Measurements from ENCODE around the gene MTG2.

Gene MTG2, protein sequence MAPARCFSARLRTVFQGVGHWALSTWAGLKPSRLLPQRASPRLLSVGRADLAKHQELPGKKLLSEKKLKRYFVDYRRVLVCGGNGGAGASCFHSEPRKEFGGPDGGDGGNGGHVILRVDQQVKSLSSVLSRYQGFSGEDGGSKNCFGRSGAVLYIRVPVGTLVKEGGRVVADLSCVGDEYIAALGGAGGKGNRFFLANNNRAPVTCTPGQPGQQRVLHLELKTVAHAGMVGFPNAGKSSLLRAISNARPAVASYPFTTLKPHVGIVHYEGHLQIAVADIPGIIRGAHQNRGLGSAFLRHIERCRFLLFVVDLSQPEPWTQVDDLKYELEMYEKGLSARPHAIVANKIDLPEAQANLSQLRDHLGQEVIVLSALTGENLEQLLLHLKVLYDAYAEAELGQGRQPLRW

DNA sequence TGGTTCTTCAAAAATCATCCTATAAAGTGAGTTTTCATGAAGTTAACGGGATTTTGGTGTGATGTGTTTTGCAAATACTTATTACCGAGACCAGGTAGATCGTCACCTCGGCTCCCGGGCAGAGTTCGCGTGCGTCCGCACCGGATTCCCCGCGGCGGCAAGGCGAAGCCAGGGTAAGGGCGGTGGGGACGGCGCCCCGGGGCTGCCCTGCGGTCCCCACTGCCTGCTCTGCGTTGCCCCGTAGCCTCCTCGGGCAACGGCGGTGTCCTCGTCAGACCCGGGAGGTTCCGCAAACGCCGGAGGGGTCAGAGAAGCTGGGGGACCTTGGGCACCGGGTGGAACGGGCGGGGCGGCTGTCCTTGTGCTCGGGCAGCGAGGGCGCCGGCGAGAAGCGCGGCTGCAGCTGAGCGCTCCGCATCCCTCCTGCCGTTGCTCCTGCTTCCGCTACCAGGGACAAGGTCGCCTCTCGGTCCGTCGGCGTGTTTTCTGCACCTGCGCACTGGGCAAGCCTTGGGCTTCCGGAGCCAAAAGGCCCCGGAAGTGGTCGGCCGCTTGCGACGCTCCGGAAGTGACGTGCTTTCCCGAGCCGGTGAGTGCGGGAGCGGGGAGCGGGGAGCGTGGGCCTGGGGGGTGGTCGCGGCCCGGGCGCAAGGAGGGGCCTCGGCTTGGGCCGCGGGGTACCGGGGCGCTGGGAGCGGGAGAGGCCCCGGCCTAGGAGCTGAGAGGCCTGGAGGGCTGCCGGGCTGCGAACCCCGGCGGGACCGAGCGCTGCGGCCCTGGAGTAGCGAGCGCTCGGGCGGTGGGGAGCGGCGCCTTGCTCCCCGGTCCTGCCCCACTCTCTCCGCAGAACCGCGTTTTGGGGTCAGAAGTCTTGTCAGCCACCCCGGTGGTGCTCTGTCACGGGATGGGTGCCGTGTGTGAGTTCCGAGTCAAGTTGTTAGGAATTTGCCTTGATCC is at the start of gene MTG2:
MTG2 (plus strand) TSS at position 560 of the 957 bp plus-strand sequence. CDS start 10,393 bp downstream, outside the sequence.
- DNase-seq = peak; percentile 97

DNA sequence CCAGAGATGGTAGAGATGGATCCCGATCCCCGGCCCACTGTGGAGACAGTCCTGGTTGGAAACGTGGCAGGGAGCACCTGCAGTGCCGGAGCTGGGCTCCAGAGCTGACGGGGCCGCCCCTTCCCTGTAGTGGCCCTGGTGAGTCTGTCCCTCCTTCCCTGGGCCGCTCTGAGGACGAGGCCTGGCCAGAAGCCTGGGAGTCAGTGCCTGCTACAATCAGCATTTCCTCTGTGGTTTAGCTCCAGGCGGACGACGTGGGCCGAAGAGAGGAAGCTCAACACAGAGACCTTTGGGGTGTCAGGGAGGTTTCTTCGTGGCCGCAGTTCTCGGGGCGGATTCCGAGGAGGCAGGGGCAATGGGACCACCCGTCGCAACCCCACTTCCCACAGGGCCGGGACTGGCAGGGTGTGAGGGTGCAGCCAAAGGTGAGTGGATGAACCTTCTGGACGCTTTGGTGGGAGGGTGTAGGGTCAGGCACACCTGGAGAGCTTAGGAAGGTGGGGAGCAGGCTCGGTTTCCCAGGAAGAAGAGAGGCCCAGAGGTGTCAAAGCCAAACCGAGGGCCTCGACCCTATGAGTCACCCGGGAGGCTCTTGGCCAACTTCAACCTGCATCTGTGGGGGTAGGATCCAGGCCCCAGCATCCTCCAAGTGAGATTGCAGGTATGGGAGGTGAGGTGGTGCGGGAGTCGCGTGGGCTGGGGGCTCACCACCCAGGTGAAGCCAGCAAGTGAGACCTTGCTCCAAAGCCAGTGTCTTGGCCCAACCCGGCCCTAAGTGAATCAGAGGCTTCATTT is 49.6 kb upstream of the MTG2 start:
- DNase-seq = no peak

DNA sequence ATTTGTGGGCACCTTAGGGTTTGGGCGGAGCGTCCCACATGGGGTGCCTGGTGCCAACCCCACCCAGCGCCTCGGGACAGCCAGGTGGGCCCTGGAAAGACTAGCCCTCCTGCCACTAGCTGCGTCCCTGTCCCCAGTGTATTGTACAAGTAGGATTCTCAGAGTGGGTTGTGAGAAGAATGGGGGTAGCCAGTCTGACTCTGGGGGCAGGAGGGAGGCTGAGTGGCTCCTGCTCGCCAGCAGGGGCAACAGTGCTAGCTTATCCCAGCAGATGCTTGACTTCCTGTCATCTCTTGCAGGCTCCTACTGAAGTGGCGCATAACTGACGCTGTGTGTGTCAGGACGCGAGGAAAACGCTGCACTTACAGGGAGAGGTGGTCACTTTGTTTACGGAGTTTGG is 49.0 kb upstream of the MTG2 start:
- DNase-seq = no peak

DNA sequence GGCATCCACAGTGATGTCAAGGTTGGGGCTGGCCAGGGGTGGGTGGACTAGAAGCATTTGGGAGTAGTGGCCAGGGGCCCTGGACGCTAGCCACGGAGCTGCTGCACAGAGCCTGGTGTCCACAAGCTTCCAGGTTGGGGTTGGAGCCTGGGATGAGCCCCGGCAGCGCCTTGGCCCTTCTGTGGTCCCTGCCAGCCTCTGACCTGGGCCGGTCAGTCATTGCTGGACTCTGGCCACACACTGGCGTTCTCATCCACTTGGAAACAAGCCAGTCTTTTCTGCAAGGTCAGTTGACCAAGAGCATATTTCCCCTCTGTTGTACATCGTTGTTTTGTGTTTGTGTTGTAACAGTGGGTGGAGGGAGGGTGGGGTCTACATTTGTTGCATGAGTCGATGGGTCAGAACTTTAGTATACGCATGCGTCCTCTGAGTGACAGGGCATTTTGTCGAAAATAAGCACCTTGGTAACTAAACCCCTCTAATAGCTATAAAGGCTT is 48.0 kb upstream of the MTG2 start:
- no peak for DNase-seq

DNA sequence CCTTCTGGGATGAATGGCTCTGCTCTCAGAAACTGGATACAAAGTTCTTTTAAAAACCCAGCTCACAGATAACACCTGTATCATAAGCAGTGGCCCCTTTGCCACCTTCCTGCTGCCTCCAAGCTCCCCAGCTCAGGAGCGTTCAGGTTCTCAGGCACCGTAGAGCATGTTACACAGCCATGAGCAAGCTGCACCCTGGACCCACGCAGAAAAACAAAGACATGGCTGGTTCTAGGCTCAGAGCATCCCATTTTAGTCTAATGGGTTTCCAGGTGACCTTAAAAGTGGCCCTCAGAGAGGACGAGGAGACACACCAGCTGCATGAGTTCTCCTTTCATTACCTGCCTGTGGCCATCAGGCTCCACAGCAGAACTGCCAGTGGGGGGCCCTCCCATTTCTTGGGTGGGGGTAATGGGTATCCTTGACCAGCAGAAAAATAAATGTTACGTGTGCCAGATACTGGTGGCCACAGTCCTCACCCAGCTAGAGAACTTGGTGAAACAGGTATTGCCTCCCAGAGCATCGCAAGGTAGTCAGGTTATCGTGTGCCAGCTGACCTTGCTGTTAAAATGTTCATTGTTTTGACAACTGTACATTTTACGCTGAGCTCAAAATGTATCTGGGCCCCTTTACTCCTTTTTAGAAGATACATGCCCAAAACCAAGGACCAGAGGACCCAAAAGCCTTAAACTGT is 47.1 kb upstream of the MTG2 start:
- no peak for DNase-seq

DNA sequence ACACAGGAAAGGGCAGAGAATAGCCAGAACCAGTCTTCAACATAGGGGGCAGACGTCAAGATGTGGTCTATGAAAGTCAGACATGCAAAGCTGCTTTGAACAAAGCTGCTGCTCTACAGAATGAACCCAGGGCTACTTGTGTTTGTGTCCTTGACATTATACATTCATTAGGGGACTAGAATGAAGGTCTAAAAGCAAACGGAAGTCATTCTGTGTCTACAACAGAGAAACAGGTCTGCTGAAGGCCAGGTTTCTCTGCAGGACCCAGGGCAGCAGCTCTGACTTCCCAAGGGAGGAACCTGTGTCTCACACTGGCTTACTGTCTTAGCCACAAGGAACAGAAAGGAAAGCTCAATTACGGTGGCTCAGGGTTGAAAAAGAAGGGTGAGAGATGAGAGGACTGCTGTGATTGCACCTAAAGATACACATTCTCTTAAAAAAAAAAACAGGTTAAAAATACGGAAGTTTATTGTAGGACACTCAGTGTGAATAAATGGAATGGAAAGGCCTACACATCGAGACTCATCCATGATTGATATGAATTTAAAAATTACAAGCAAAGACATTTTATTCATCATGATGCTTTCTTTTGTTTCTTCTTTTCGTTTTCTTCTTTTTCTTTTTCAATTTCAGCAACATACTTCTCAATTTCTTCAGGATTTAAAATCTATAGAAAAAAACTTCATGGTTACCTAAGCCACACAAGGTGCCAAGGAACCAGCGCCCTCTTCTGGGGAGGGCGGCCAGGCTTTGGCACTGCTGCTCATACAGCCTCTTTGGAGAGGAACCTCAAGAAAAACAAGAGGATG is 46.3 kb upstream of the MTG2 start:
- DNase-seq = peak; percentile 80

DNA sequence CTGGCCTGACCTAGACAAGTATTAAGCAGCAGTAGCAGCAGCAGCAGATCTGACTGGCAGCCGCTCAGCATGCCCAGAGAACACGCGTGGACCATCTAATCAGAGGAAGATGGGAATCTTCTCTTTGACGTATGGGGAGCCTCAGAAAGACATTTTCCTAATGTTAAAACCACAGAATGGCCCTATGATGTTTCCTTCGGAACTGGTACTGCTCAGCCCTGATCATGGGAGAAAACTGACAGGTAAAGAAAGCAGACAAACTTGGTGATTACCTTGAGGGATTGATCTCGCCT is 45.8 kb upstream of the MTG2 start:
- no peak for DNase-seq

DNA sequence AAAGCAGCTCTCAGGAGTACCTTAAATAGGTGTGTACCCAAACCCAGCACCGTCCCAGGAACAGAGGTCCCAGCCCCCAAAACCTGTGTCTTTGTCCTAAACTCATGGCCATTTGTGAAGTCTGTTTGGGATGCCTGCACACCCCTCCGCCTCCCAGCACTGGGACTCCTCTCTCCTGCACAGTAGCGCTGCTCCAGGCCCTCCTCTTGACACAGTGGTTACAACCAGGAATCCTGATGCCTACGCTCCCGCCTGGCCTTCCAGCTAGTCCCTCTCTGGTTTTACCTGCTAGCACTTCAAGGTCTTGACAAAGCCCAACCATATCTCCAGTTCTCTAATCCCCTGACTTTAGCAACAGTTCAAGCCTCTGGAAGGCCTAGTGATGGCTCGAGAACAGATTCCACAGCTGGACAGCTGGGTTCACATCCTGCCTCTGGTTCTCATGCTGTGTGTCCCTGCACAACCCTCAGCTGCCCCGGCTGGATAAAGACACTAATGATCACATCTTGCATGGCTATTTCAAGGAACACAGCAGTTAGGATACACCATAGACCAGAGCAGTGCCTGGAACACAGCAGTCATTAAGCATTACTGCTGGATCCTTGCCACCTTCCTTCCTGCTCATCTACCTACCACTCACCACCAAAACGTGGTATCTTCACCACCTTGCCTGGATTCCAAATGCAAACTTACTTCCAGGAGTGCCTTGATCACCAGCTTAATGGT is 45.2 kb upstream of the MTG2 start:
- no peak for DNase-seq

DNA sequence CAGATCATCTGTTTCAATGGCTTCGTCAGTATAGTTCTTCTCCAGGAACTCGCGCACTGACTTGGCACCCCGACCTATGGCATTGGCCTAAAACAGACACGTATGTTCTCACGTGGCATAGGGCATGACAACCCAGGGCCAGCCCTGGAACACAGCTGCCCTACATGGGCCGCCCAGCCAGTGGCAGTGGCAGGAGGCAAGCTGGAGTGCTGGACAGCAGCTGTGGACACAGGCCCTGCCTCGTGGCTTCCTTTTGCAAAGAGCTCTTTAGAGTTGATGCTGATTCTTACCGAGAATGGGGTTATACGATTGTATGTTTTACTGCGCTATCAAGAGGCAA is 44.7 kb upstream of the MTG2 start:
- DNase-seq = no peak

DNA sequence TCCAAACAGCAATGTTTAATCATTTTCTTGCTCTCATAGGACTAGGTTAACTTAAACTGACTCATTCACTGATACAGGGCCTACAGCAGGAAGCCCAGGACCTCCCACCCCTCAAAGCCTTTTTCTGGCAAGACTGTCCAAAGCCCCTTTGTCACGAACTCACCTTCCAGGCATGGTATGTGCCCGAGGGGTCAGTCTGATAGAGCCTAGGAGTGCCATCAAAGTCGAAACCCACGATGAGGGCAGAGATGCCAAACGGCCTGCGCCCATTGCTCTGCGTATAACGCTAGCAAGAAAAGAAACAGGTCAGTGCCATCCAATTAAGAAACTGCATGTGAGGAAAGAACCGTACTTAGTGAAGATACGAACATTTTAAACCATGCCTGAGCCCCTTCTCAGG is 43.9 kb upstream of the MTG2 start:
- DNase-seq = no peak

DNA sequence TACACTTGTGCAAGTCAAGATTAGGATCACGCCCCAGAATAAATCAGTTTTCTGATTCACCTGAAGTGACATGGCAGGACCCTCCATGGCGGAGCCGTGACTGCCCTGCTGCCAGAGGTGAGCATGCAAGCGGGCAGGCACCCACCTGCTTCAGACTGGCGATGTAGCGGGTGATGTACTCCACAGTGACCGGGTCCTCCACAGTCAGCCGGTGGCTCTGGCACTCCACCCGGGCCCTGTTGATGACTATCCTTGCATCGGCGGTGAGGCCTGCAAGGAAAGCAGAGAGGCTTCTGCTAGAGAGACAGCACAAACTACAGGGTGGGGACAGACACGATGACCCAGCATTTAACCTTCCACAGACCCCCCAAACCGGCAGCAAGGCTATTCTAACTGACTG is 43.2 kb upstream of the MTG2 start:
- DNase-seq = no peak

DNA sequence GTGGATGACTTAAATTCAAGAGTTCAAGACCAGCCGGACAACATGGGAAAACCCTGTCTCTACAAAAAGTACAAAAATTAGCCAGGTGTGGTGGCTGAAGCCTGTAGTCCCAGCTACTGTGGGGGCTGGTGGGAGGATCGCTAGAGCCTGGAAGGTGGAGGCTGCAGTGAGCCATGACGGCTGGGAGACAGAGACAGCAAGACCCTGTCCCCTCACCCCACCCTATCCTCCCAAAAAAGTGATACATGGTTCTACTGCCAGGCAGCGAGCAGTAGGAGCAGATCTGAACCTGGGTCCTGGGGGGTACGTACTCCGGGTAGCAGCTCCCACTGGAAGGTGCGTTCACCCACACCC is 41.8 kb upstream of the MTG2 start:
- no peak for DNase-seq

DNA sequence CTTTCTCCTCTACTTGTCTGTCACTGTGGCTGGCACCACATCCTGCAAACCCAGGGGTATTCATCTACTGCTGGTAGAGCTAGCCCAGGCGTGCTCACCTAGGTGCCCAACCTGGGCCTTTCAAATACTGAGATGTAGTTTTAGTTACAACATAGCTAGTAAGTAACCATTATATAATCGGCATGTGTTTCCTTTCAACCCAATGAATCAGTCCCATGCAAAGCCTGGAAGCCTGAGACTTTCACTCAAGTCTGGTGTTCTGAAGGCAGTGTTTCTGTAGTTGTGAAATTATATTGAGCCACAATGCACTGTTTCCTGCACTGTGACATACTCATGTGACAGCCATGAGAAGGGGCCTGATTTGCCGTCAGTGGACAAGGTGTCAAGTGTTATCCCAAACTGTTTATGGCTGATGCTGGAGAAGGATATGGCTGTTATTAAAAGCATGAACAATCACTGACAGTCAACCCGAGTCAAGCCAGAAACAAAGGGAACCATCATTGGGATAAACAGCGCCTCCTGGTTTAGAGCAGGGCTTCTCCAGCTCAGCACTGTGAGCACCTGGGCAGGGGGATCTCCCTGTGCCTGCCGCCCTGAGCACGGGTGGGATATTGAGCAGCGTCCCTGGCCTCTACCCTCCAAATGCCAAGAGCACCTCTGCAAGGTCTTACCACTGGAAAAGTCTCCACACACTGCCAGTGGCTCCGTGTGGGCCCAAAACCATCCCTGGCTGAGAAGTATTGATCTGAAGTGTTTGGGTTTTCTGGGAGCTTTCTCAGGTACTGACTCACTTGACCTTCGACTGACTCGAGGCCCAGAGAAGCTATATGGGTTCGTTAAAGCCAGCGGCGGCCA is 41.2 kb upstream of the MTG2 start:
- DNase-seq = no peak

DNA sequence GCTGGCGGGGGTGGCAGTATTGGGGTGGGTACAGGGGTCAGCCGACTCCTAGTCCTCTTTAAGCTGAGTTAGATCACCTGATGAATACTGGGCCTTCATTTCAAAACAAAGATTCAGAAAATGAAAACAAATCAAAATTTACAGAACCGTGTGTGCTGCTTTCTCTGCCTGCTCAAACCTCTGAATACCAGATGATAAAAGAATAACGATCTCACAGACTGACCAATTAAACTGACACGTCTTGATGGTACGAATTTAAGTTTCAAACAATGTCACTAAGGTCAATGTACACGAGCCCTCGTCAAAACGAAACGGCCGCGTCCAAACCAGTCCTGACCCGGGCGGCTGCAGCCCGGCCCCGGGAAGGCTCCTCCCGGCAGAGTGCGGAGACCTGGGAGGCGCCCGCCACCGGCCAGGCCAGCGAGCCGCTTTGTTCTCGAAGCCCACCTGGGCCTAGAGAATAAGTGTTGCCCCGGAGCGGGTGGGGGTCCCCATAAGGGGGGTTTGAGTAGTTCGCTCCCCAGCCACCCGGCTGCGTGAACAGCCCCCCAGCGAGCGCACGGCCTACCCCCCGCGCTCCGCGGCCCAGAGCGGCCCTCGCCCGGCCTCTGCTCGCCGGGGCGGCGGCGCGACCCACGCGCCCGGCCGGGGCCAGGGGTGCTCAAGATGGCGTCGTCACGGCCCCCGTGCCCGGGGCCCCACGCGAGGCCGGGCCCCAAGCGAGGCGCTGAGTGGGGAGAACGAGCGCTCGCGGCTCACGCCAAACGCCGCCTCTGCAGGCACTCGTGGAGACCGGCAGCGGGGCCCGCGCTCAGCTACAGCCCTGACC is 40.4 kb upstream of the MTG2 start:
- no peak for DNase-seq

DNA sequence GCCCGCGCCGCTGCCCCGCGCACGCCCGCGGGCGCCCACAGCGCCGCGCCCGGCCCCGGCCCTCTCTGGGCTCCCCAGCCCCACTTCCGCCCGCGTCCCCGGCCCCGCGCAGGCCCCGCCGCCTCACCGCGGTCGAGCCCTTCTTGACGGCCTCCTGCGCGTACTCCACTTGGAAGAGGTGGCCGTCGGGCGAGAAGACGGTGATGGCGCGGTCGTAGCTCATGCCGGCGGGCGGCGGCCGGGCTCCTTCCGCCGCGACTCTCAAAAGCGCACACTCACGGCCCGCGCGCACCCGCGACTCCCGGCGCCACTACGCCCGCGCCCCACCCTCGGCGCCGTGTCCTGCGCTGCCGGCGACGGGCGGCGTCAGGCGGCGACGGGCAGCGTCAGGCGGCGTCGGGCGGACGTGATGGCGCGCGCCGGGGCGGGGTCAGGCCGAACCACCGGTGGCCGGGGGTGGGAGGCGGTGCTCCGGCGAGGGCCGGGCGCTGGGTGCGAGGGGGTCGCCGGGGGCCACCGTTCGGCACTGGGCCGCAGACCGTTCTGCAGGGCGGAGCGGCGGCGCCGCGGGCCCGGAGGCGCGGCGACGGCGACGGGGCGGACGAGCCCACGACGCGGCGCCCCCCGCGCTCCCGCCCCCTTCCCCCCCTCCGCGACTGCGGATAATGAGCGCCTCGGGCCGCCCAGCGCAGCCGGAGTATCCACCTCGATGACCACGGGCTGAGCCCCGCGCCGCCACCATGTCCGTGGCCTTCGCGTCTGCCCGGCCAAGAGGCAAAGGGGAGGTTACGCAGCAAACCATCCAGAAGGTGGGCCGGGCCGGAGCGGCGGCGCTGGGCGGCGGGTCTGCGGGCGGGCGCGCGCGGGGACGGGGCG is 39.5 kb upstream of the MTG2 start, which contains the start of the genes PSMA7 and SS18L1:
PSMA7 (minus strand) TSS at position 314 of the 876 bp plus-strand sequence; CDS start at position 223, 91 bp downstream.
SS18L1 (plus strand) TSS at position 689 of the 876 bp plus-strand sequence; CDS start at position 741, 52 bp downstream.
- DNase-seq = peak; percentile 89

DNA sequence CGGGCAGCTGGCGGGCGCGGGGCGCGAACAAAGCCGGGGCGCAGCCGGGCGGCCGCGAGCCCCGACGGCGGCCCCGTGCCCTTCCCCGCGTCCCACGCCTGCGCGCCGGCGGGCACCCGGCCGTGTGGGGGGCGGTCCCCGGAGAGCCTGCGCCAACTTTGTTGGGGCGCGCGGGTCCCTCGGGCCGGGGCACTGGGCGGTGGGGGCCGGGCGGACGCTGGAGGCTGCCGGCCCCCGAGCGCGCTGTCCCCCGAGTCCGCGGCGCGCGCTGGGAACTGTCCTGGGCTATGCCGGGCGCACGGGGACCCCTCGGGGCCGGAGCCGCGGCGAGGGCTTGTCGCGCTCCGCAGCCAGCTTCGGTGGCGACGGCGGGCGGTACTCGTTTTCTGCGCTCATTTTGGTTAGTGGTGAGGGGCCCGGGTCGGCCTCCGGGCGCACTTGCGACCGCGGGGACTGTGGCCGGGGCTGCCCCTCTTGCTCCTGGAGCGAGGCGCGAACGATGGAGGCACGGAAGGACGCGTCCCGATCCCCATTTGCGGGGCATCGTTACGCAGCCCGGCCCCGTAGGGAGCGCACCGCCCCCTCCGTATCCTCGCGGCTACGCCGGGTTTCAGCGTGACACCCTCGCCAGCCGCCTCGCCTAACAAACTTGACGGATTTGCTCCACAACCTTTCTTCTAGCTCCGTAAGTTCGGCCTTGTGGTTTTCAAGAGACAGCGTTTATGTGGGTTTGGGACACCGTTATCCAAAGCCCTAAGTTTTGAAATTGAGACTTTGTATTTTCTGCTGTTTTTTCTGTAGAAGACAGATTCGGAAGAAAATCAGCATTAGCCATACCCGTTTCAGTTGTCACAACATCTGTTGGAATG is 38.6 kb upstream of the MTG2 start:
- DNase-seq = peak; percentile 70

DNA sequence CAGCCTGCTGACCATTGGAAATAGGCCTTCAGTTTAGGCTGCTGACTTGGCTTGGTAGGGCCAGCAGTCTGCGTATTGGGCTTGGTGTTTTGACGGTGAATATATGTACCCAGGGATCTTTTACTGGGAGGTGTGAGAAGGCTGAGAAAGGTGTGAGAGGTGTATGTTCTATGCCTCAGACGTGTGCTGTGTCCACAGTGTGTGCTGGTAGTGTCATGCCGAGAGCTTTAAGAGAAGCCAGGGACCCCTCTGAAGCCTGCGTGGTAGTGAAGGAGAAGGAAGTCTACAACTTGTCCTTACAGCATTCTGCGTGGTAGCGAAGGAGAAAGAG is 37.2 kb upstream of the MTG2 start:
- DNase-seq = no peak

Data from hematopoietic multipotent progenitor cell treated with erythropoietin and hydrocortisone succinate and interleukin-3 and kit ligand, for 8 days (in vitro differentiated cells).